Esophagus muscularis mucosa (tissue), 3 donors: ENCODE results near the gene HPX.

ENCODE experiments used
- CTCF ChIP-seq, 3 experiments: fragments of 200-600 bp in 2 of 3; fragments of 450-650 bp in 1 of 3; sonication (generic) in 2 of 3; IDR thresholded peaks; one replicate each; pipeline ENCODE4 v1.5.1; 2017 to 2019; ENCODE audit warnings: antibody characterized with exemption in 3 of 3, mild to moderate bottlenecking in 2 of 3, moderate library complexity in 1 of 3
- POLR2A ChIP-seq: fragments of 450-650 bp; IDR thresholded peaks from one replicate; pipeline ENCODE4 v1.6.1; 2017; ENCODE audit warnings: antibody characterized with exemption, moderate library complexity, mild to moderate bottlenecking, low read depth

GRCh38 chr11:6476571-6476970 lies 35.8 kb upstream of the HPX start:
- TF ChIP-seq CTCF (IDR thresholded peaks at IDR 0.05) (no peak), POLR2A (no peak)
